ENCODE measurements around the gene DPM3.
"Not testable (repeated sequence)": the region's sequence is repeated elsewhere in the genome, so short reads cannot be mapped to it uniquely, and the experiment has no call there.

The DPM3 gene

GRCh38 chr1:155120253-155120652 lies 20.1 kb downstream of the DPM3 start:
- no peaks in the 10 kb centered on the region for H4K20me1 ChIP-seq (ENCODE audit: insufficient read depth, low read length)
- no peaks in the 10 kb centered on the region for H3K9me3 ChIP-seq (ENCODE audit: insufficient read depth, low read length)
- TF ChIP-seq EZH2phosphoT487 (IDR thresholded peaks at IDR 0.05; ENCODE audit: low read depth) (no peak), CTCF (IDR thresholded peaks at IDR 0.05; ENCODE audit: low read depth, low read length) (no peak)
- 0 out of 2 replicates have a peak overlapping the region, but pooled peaks have one; percentile 18 for H2AFZ ChIP-seq (ENCODE audit: low read depth, low read length)
- peaks cover 12% of the 10 kb centered on the region for H3K4me1 ChIP-seq (ENCODE audit: low read length)
- H3K27me3 ChIP-seq (ENCODE audit: low read depth, low read length): peaks cover 51% of the 10 kb centered on the region
- H3K4me3 ChIP-seq (ENCODE audit: low read length): no peak overlapping the region
- no peak overlapping the region for H3K9ac ChIP-seq (ENCODE audit: low read length)
- no peak overlapping the region for H3K27ac ChIP-seq (ENCODE audit: low read length)
- H3K36me3 ChIP-seq (replicated peaks; ENCODE audit: low read depth, low read length): no peaks in the 10 kb centered on the region
- H3K79me2 ChIP-seq (ENCODE audit: low read length): no peaks in the 10 kb centered on the region
- H3K4me2 ChIP-seq (ENCODE audit: low read length): no peak overlapping the region

GRCh38 chr1:155118090-155118489 lies 22.2 kb downstream of the DPM3 start:
- H2AFZ ChIP-seq (ENCODE audit: low read depth, low read length); H3K36me3 ChIP-seq (replicated peaks; ENCODE audit: low read depth, low read length); H3K9me3 ChIP-seq (ENCODE audit: insufficient read depth, low read length); H3K27ac ChIP-seq (ENCODE audit: low read length); H4K20me1 ChIP-seq (ENCODE audit: insufficient read depth, low read length); H3K4me3 ChIP-seq (ENCODE audit: low read length); H3K79me2 ChIP-seq (ENCODE audit: low read length); H3K9ac ChIP-seq (ENCODE audit: low read length): not testable (repeated sequence)
- 0 out of 2 replicates have a peak overlapping the region, but pooled peaks have one; percentile 22 for H3K4me2 ChIP-seq (ENCODE audit: low read length)
- peaks cover 41% of the 10 kb centered on the region for H3K27me3 ChIP-seq (ENCODE audit: low read depth, low read length)
- peaks cover 12% of the 10 kb centered on the region for H3K4me1 ChIP-seq (ENCODE audit: low read length)

DNA sequence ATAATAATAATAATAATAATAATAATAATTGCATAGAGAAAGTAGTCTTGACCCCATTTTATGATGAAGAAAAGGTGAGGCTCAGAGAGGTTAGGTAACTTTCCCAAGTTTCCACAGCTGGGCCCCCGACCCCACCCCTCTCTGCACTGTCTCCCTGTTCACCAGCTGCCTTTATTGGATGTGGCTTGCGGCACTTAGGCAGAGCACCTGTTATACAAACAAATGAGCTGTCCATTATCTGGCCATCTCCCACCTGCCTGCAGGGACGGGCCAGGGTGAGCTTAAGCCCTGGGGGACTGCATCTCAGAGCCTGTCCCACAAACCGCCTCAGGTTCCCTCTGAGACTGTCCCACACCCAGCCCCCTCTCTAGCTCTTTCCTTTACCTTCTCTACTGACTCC lies 22.7 kb downstream of the DPM3 start:
- H3K9ac ChIP-seq (ENCODE audit: low read length): no peak overlapping the region
- no peak overlapping the region for H2AFZ ChIP-seq (ENCODE audit: low read depth, low read length)
- H3K4me2 ChIP-seq (ENCODE audit: low read length): no peak overlapping the region
- no peak for TF ChIP-seq EZH2phosphoT487 (IDR thresholded peaks at IDR 0.05; ENCODE audit: low read depth)
- no peak for TF ChIP-seq CTCF (IDR thresholded peaks at IDR 0.05; ENCODE audit: low read depth, low read length)
- H3K4me1 ChIP-seq (ENCODE audit: low read length): peaks cover 12% of the 10 kb centered on the region
- H3K79me2 ChIP-seq (ENCODE audit: low read length): no peaks in the 10 kb centered on the region
- H3K9me3 ChIP-seq (ENCODE audit: insufficient read depth, low read length): no peaks in the 10 kb centered on the region
- no peaks in the 10 kb centered on the region for H4K20me1 ChIP-seq (ENCODE audit: insufficient read depth, low read length)
- no peaks in the 10 kb centered on the region for H3K36me3 ChIP-seq (replicated peaks; ENCODE audit: low read depth, low read length)
- H3K27ac ChIP-seq (ENCODE audit: low read length): no peak overlapping the region
- no peak overlapping the region for H3K4me3 ChIP-seq (ENCODE audit: low read length)
- peaks cover 40% of the 10 kb centered on the region for H3K27me3 ChIP-seq (ENCODE audit: low read depth, low read length)

- no peak overlapping the region for H3K4me2 ChIP-seq (ENCODE audit: low read length)
- no peak overlapping the region for H3K9ac ChIP-seq (ENCODE audit: low read length)
- no peaks in the 10 kb centered on the region for H4K20me1 ChIP-seq (ENCODE audit: insufficient read depth, low read length)
- H3K27ac ChIP-seq (ENCODE audit: low read length): no peak overlapping the region
- H3K27me3 ChIP-seq (ENCODE audit: low read depth, low read length): peaks cover 34% of the 10 kb centered on the region
- H3K4me1 ChIP-seq (ENCODE audit: low read length): peaks cover 12% of the 10 kb centered on the region
- no peak overlapping the region for H2AFZ ChIP-seq (ENCODE audit: low read depth, low read length)
- no peak for TF ChIP-seq EZH2phosphoT487 (IDR thresholded peaks at IDR 0.05; ENCODE audit: low read depth)
- TF ChIP-seq CTCF (IDR thresholded peaks at IDR 0.05; ENCODE audit: low read depth, low read length): no peak
- no peak overlapping the region for H3K4me3 ChIP-seq (ENCODE audit: low read length)
- no peaks in the 10 kb centered on the region for H3K9me3 ChIP-seq (ENCODE audit: insufficient read depth, low read length)
- H3K36me3 ChIP-seq (replicated peaks; ENCODE audit: low read depth, low read length): no peaks in the 10 kb centered on the region
- H3K79me2 ChIP-seq (ENCODE audit: low read length): no peaks in the 10 kb centered on the region
Measured at GRCh38 chr1:155116113-155116764, 24.1 kb downstream of the DPM3 start.
